Neural progenitor cell (in vitro differentiated cells): Measurements from ENCODE around the gene TM9SF2.
"Not testable (repeated sequence)": the region's sequence is repeated elsewhere in the genome, so short reads cannot be mapped to it uniquely, and the experiment has no call there.

Source experiments
- CTCF ChIP-seq: fragments of 200-600 bp; sonication (generic); IDR thresholded peaks from 2 replicates; pipeline ENCODE4 v1.5.1; 2017; ENCODE audit warnings: antibody characterized with exemption, mild to moderate bottlenecking
- EZH2 ChIP-seq: fragments of 200-600 bp; sonication (generic); IDR thresholded peaks from 2 replicates; pipeline ENCODE4 v1.6.1; 2017; ENCODE audit warnings: antibody characterized with exemption, mild to moderate bottlenecking, moderate library complexity
- EZH2phosphoT487 ChIP-seq: fragments of 200-600 bp; sonication (generic); IDR thresholded peaks from 2 replicates; pipeline ENCODE4 v1.6.1; 2017; ENCODE audit warnings: antibody characterized with exemption

DNA sequence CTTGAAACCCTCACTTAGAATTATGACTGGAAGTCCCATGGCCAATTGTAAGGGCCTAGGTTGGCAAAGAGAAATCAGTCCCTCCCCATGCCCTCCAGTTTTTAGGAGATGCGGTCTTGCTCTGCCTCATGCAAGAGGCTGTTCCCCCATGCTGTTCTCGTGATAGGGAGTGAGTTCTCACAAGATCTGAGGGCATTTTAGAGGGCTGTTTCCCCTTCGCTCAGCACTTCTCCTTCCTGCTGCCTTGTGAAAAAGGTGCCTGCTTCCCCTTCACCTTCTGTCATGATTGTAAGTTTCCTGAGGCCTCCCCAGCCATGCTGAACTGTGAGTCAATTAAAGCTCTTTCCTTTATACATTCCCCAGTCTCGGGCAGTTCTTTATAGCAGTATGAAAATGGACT, 40.5 kb upstream of the TM9SF2 start:
- TF ChIP-seq CTCF, EZH2, EZH2phosphoT487: not testable (repeated sequence)
